SK-N-SH (cell line): ENCODE data around the gene TBCCD1.

Experiments
- CTCF ChIP-seq: fragments of 200-600 bp; sonication (generic); IDR thresholded peaks from 2 replicates; pipeline ENCODE4 v1.6.1; 2017; ENCODE audit warnings: antibody characterized with exemption, mild to moderate bottlenecking, moderate library complexity
- EP300 ChIP-seq, 2 experiments: IDR thresholded peaks; 2 replicates each; pipeline versions ENCODE4 v1.4.0 to v1.6.1; 2012; ENCODE audit warnings: borderline replicate concordance in 1 of 2, low read depth in 1 of 2, low read length in 1 of 2
- EZH2phosphoT487 ChIP-seq: fragments of 200-600 bp; sonication (generic); IDR thresholded peaks from 2 replicates; pipeline ENCODE4 v1.6.1; 2017; ENCODE audit warnings: low read depth, mixed run types, mild to moderate bottlenecking, antibody characterized with exemption, moderate library complexity, borderline replicate concordance
- FOSL2 ChIP-seq: IDR thresholded peaks from 2 replicates; pipeline ENCODE4 v1.4.0; 2012; ENCODE audit warnings: low read depth, mild to moderate bottlenecking, moderate library complexity, borderline replicate concordance
- MAX ChIP-seq: IDR thresholded peaks from 2 replicates; pipeline ENCODE4 v1.4.0; 2012; ENCODE audit warnings: low read depth
- MEF2A ChIP-seq: IDR thresholded peaks from 2 replicates; pipeline ENCODE4 v1.4.0; 2012; ENCODE audit warnings: low read depth, borderline replicate concordance
- MXI1 ChIP-seq: IDR thresholded peaks from 2 replicates; pipeline ENCODE4 v1.6.1; 2012; ENCODE audit warnings: mild to moderate bottlenecking, low read depth, low read length, improper control_type of control experiment
- POLR2AphosphoS5 ChIP-seq: IDR thresholded peaks from 2 replicates; pipeline ENCODE4 v1.6.1; 2012; ENCODE audit warnings: low read depth, low read length
- RAD21 ChIP-seq: IDR thresholded peaks from 2 replicates; pipeline ENCODE4 v1.6.1; 2012; ENCODE audit warnings: mild to moderate bottlenecking, low read length
- REST ChIP-seq: IDR thresholded peaks from 2 replicates; pipeline ENCODE4 v1.6.1; 2012; ENCODE audit warnings: mild to moderate bottlenecking, low read depth, low read length, moderate library complexity
- RFX5 ChIP-seq: IDR thresholded peaks from 2 replicates; pipeline ENCODE4 v1.6.1; 2012; ENCODE audit warnings: mild to moderate bottlenecking, improper control_type of control experiment, low read length
- TAF1 ChIP-seq: IDR thresholded peaks from 2 replicates; pipeline ENCODE4 v1.6.1; 2012; ENCODE audit warnings: low read depth, mild to moderate bottlenecking, low read length, moderate library complexity, borderline replicate concordance
- YY1 ChIP-seq: IDR thresholded peaks from 2 replicates; pipeline ENCODE4 v1.4.0; 2012; ENCODE audit warnings: low read depth, mild to moderate bottlenecking

- TF ChIP-seq CTCF (no peak), FOSL2 (no peak), YY1 (no peak), MXI1 (no peak), EP300 (IDR thresholded peaks at IDR 0.05; ENCODE audit: borderline replicate concordance in 1 of 2, low read depth in 1 of 2, low read length in 1 of 2) (no peak), MAX (no peak), TAF1 (no peak), MEF2A (no peak), POLR2AphosphoS5 (no peak), RAD21 (no peak), REST (no peak), RFX5 (no peak), EZH2phosphoT487 (no peak)
Measured at GRCh38 chr3:186524616-186525015, 42.5 kb downstream of the TBCCD1 start.
